NCI-H128 (cell line): Measurements from ENCODE around the gene ENDOD1.

Source experiments
- DNase-seq: peaks from one replicate; lab custom pipeline; 2025; ENCODE audit not compliant: unreplicated experiment; lab: John Stamatoyannopoulos, UW

ENDOD1 gene

GRCh38 chr11:95161248-95161647 is 71.6 kb downstream of the ENDOD1 start:
- no peak for DNase-seq

- DNase-seq, result no peak
Observed at GRCh38 chr11:95163106-95163505, 73.5 kb downstream of the ENDOD1 start.

- no peak for DNase-seq
Observed at GRCh38 chr11:95165638-95166037, 76.0 kb downstream of the ENDOD1 start.

DNA sequence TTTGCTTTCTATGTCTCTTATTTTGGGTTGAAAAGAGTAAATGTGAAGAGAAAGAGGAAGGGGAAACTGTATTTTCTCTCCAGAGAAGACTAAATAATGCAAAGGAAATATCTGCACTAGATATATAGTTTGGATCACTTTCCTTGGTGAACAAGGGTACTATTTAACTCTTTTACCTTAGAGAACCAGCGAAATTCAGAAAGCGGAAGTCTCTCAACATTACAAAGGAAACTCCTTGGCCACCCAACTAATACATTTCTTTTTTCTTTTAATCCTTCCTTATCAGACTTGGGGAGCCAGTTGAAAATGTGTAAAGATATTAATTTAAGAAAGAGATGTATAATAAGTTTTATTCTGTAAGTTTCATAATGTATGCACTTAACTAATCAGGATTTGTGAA is 77.1 kb downstream of the ENDOD1 start:
- no peak for DNase-seq

GRCh38 chr11:95170294-95170693 is 80.6 kb downstream of the ENDOD1 start:
- no peak for DNase-seq

GRCh38 chr11:95175818-95176380 is 86.3 kb downstream of the ENDOD1 start:
- DNase-seq, result no peak
